Fibroblast of villous mesenchyme (primary cell): Measurements from ENCODE around the gene MAD1L1. TPM values are rescaled to one million over a fixed set of nuclear protein-coding genes. Genes with fewer than 3 reads are reported as not detected.

Source experiments
- DNase-seq: peaks from one replicate; pipeline ENCODE4 v3.0.0-alpha.2; 2010; ENCODE audit warnings: low read depth
- H3K4me3 ChIP-seq: 2 replicates; pipeline ENCODE4 v1.5.1; 2011; ENCODE audit warnings: low read depth, mild to moderate bottlenecking, low read length
- CTCF ChIP-seq: IDR thresholded peaks from 2 replicates; pipeline ENCODE4 v1.5.1; 2012; ENCODE audit warnings: low read depth, mild to moderate bottlenecking, low read length; ENCODE audit not compliant: insufficient read depth
- total RNA-seq: library from RNA; depleted of rRNA; stranded (reverse); fragments of >200 nt; gene quantifications from 2 replicates; pipeline ENCODE4 v1.2.3, GENCODE V29; 2012

MAD1L1 gene
- total RNA-seq, 1 donor = 43.6 TPM

GRCh38 chr7:2144926-2145325 is 87.8 kb downstream of the MAD1L1 start:
- TF ChIP-seq CTCF = no peak
- DNase-seq = no peak
- no peak overlapping the region for H3K4me3 ChIP-seq

GRCh38 chr7:2143981-2144595 is 88.7 kb downstream of the MAD1L1 start:
- DNase-seq = no peak
- no peak for TF ChIP-seq CTCF
- no peak overlapping the region for H3K4me3 ChIP-seq

GRCh38 chr7:2143450-2143849 is 89.3 kb downstream of the MAD1L1 start:
- no peak for TF ChIP-seq CTCF
- no peak for DNase-seq
- no peak overlapping the region for H3K4me3 ChIP-seq

GRCh38 chr7:2142386-2142785 is 90.4 kb downstream of the MAD1L1 start:
- no peak for DNase-seq
- no peak overlapping the region for H3K4me3 ChIP-seq

GRCh38 chr7:2141651-2142050 is 91.1 kb downstream of the MAD1L1 start:
- H3K4me3 ChIP-seq = no peak overlapping the region
- no peak for TF ChIP-seq CTCF
- DNase-seq = no peak

More at GRCh38 chr7:2142386-2142785, 90.4 kb downstream of the MAD1L1 start:
- TF ChIP-seq CTCF = no peak

- TF ChIP-seq CTCF = no peak
- no peak overlapping the region for H3K4me3 ChIP-seq
- no peak for DNase-seq
Observed at GRCh38 chr7:2141021-2141410, 91.7 kb downstream of the MAD1L1 start.
